Activated CD4-positive, alpha-beta memory T cell treated with anti-CD3 and anti-CD28 coated beads for 36 hours (primary cell): ENCODE results near the gene SPAAR. TPM values are rescaled to one million over a fixed set of nuclear protein-coding genes. Genes with fewer than 3 reads are reported as not detected.

ENCODE experiments used
- CTCF ChIA-PET: fragments of 350-600 bp; sonication (Branson Sonifier 250); formaldehyde crosslinking; loops from one replicate; lab custom pipeline; 2021; ENCODE audit warnings: antibody characterized with exemption, inconsistent platforms; lab: Charles Lee
- POLR2A ChIA-PET: fragments of 350-600 bp; sonication (Branson Sonifier 250); formaldehyde crosslinking; loops from one replicate; lab custom pipeline; 2021; ENCODE audit warnings: antibody characterized with exemption; lab: Charles Lee
- DNase-seq: peaks from one replicate; pipeline ENCODE4 v3.0.0-alpha.2; 2020
- H3K27ac Mint-ChIP-seq: one replicate; pipeline ENCODE4 v1.8.0; 2021; ENCODE audit warnings: mixed read lengths
- H3K27me3 Mint-ChIP-seq: one replicate; pipeline ENCODE4 v1.8.0; 2021; ENCODE audit warnings: mixed read lengths
- H3K36me3 Mint-ChIP-seq: one replicate; pipeline ENCODE4 v1.8.0; 2021; ENCODE audit warnings: mixed read lengths
- H3K4me1 Mint-ChIP-seq: one replicate; pipeline ENCODE4 v1.8.0; 2021; ENCODE audit warnings: low read depth, mixed read lengths
- H3K4me3 Mint-ChIP-seq: one replicate; pipeline ENCODE4 v1.8.0; 2021; ENCODE audit warnings: mild to moderate bottlenecking, mixed read lengths
- H3K9me3 Mint-ChIP-seq: one replicate; pipeline ENCODE4 v1.8.0; 2021; ENCODE audit warnings: mixed read lengths
- intact Hi-C: fragments of 100-400 bp; cut with micrococcal nuclease; formaldehyde crosslinking; loops from one replicate; pipeline ENCODE4 v1.15.1; 2023
- total RNA-seq, 2 experiments: library from RNA; stranded (reverse); gene quantifications; one replicate each; pipeline ENCODE4 v1.2.3, GENCODE V29; 2021

SPAAR gene
- total RNA-seq, 2 experiments from 2014 or later: not detected

DNA sequence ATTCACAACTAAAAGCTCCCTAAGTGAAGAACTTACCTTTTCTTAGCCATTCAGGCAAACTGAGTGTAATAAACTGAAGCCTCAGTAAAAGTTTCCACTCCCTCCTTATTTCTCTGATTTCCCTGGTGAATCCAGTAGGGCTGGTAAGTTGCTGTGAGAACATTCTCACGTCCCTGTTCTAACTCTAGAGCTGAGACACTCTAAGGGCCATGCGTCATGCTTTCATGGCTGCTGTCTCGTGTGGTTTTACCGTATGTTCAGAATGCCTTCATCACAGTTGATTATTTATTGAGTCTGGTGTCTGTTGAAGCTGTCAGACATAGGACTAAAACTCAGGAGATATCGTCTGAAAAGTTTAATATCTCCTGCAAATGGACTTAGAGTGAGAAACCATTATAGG lies 47.4 kb downstream of the SPAAR start:
- CTCF ChIA-PET: interaction anchor here (0.6 to 6.1 kb wide), 8 partner anchors 8 to 426 kb away, joined by 3 to 128 read pairs (median 4); no protein-coding TSS in a partner anchor
- H3K27ac Mint-ChIP-seq: no peak overlapping the region
- H3K4me3 Mint-ChIP-seq: no peak overlapping the region
- no peaks in the 10 kb centered on the region for H3K36me3 Mint-ChIP-seq
- no peak for DNase-seq
- intact Hi-C loops: loop anchor here (5.0 to 10.0 kb wide), 3 partner anchors 51 to 368 kb away; no protein-coding TSS in a partner anchor
- H3K27me3 Mint-ChIP-seq: peaks cover 2% of the 10 kb centered on the region
- H3K9me3 Mint-ChIP-seq: no peaks in the 10 kb centered on the region
- H3K4me1 Mint-ChIP-seq: peaks cover 6% of the 10 kb centered on the region
- POLR2A ChIA-PET: no interaction called here

DNA sequence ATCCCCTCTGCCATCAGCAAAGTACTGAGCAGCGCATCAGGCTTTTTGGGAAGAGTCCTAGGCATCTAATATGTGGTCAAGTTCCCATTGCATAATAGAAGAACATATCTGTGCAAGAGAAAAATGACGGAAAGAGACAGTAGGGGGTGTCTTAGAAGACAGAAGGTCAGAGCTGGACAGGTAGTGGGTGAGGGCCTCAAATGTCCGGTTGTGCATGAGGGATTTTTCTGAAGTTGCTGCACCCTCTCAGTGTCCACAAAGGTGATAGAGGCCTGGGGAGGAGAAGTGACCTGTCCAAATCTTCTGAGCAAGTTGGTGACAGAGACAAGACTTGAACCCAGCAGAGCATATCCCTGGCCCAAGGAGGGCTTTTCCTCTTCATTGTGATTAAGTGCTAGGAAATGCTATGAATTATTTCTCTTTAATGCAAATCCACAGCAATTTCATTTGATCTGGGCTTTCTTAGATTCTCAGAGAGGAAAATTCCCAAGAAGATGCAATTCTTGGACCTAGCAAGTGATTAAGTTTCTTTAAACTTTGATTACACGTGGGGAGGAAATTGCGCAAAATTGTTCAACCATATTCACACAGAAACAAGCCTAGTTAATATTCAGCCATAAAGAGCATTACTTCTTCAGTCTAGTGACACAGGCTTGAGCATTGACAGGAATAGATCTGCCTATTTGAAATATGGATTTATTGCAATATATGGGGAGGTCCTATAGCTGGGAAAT lies 49.0 kb downstream of the SPAAR start, which contains the start of gene OR2S2:
OR2S2 (minus strand) TSS at position 51 of the 734 bp plus-strand sequence. CDS start 56 bp downstream, outside the sequence.
- Mint-ChIP-seq H3K36me3 (no peaks in the 10 kb centered on the region), H3K27ac (no peak within 1 kb of the TSS), H3K9me3 (no peaks in the 10 kb centered on the region), H3K27me3 (peaks cover 2% of the 10 kb centered on the region), H3K4me1 (peaks cover 6% of the 10 kb centered on the region), H3K4me3 (no peak within 1 kb of the TSS)
- intact Hi-C loops: loop anchor here (5.0 to 10.0 kb wide), 3 partner anchors 49 to 367 kb away; no protein-coding TSS in a partner anchor
- no peak for DNase-seq
- CTCF ChIA-PET: interaction anchor here (0.9 to 6.1 kb wide), 8 partner anchors 9 to 76 kb away, joined by 3 to 128 read pairs (median 4); no protein-coding TSS in a partner anchor
- POLR2A ChIA-PET: no interaction called here

DNA sequence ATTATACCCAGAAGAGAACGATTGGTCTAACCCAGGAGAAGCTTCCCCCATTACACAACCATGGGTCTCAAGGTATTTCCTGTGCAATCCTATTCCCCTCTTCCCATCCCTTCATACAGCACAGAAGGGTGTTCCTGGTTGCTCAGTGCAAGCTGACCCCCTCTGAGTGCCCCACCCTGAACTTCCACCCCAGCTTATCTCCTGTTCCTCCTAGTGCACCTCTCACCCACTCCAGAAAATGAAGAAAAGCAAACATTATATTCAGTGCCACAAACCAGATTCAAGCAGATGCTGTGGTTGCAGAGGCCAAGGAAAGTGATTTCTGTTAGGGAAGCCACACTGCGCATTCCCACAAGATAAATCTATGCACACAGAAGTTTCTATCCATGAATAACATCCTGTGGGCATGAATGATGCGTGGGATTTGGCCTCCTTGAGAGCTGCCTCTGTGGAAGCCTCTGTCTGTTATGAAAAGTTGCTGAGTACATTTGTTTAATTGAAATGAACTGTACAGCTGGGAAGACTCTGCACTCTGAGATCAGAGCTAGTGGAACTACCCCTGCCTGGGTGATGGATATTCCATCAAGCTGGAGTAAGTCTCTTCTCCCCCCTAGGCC lies 50.9 kb downstream of the SPAAR start:
- intact Hi-C loops: no loop called here
- H3K27ac Mint-ChIP-seq: no peak overlapping the region
- no peaks in the 10 kb centered on the region for H3K36me3 Mint-ChIP-seq
- no peak overlapping the region for H3K4me3 Mint-ChIP-seq
- no peak for DNase-seq
- ChIA-PET CTCF (interaction anchor here (0.7 to 6.1 kb wide), 8 partner anchors 15 to 142 kb away, joined by 3 to 128 read pairs (median 6); no protein-coding TSS in a partner anchor), POLR2A (no interaction called here)
- H3K27me3 Mint-ChIP-seq: no peaks in the 10 kb centered on the region
- H3K4me1 Mint-ChIP-seq: no peaks in the 10 kb centered on the region
- no peaks in the 10 kb centered on the region for H3K9me3 Mint-ChIP-seq

Other genes with a start within 250 kb of the SPAAR start
- 10 to 100 TPM; 28.1 to 28.2 TPM for gene ARHGEF39, start 244.3 kb upstream of the SPAAR start, total RNA-seq
- gene CA9, start 235.6 kb upstream of the SPAAR start, total RNA-seq: 1 to 10 TPM in 1 of 2 experiments, under 1 TPM in 1; 0.90 to 1.6 TPM
- 1 to 10 TPM; 3.9 to 5.3 TPM for gene TPM2, start 219.6 kb upstream of the SPAAR start, total RNA-seq
- 100 to 1,000 TPM; 285 to 287 TPM for gene TLN1, start 177.3 kb upstream of the SPAAR start, total RNA-seq
- gene CREB3, start 176.8 kb upstream of the SPAAR start, total RNA-seq: 10 to 100 TPM; 27.7 to 29.9 TPM
- 10 to 100 TPM; 30.4 to 30.7 TPM for gene GBA2, start 160.3 kb upstream of the SPAAR start, total RNA-seq
- gene RGP1, start 160.2 kb upstream of the SPAAR start, total RNA-seq: 10 to 100 TPM; 17.4 to 18.0 TPM
- not detected for gene MSMP, start 155.2 kb upstream of the SPAAR start, total RNA-seq
- 1 to 10 TPM; 8.9 to 9.6 TPM for gene NPR2, start 117.9 kb upstream of the SPAAR start, total RNA-seq
- gene SPAG8, start 97.2 kb upstream of the SPAAR start, total RNA-seq: 1 to 10 TPM; 1.1 to 1.4 TPM
- gene HINT2, start 94.4 kb upstream of the SPAAR start, total RNA-seq: 10 to 100 TPM; 67.8 to 72.6 TPM
- not detected for gene FAM221B, start 80.8 kb upstream of the SPAAR start, total RNA-seq
- gene TMEM8B, start 80.3 kb upstream of the SPAAR start, total RNA-seq: 1 to 10 TPM; 5.9 to 6.0 TPM
- gene OR13J1, start 39.1 kb upstream of the SPAAR start, total RNA-seq: not detected
- gene HRCT1, start 3.3 kb upstream of the SPAAR start, total RNA-seq: not detected
- not detected for gene OR2S2, start 48.7 kb downstream of the SPAAR start, total RNA-seq
- 1 to 10 TPM; 6.1 to 7.2 TPM for gene RECK, start 127.4 kb downstream of the SPAAR start, total RNA-seq
- 10 to 100 TPM; 24.7 to 25.8 TPM for gene GLIPR2, start 227.2 kb downstream of the SPAAR start, total RNA-seq